Measurements from ENCODE around the gene SLAMF6. TPM values are rescaled to one million over a fixed set of nuclear protein-coding genes. Genes with fewer than 3 reads are reported as not detected.

SLAMF6 gene
- total and polyA plus RNA-seq, 11 donors = 0.09 to 3.8 (median 0.30) TPM

GRCh38 chr1:160539990-160540858 lies 17.2 kb upstream of the SLAMF6 start:
- TF ChIP-seq CTCF (IDR thresholded peaks at IDR 0.05) (no peak), POLR2A (IDR thresholded peaks at IDR 0.05) (no peak)
- intact Hi-C loops (cut with DNase I) = no loop called here
- Histone ChIP-seq H3K27me3 (no peaks in the 10 kb centered on the region), H3K9me3 (peaks cover 0 to 16% (median 3%) of the 10 kb centered on the region in 12 donors), H3K27ac (peak overlapping the region in 1 of 12 donors; percentile 83), H3K36me3 (no peaks in the 10 kb centered on the region), H3K4me1 (peaks cover 0 to 45% (median 3%) of the 10 kb centered on the region in 12 donors), H3K4me3 (no peak overlapping the region)
- ATAC-seq = peak in 3 of 4 donors; percentile 41 to 75 (median 68)
- peak in 1 of 5 donors; percentile 10 for DNase-seq
- WGBS, 4 donors = 27 to 34% (median 31%) methylated on average over 8 of the region's 8 CpGs

GRCh38 chr1:160539684-160539989 lies 16.6 kb upstream of the SLAMF6 start:
- no peaks in the 10 kb centered on the region for H3K36me3 ChIP-seq
- ATAC-seq = no peak
- 75 to 83% (median 82%) methylated on average over 6 of the region's 6 CpGs for WGBS, 4 donors
- TF ChIP-seq CTCF (IDR thresholded peaks at IDR 0.05) (no peak), POLR2A (IDR thresholded peaks at IDR 0.05) (no peak)
- peaks cover 0 to 21% (median 9%) of the 10 kb centered on the region in 12 donors for H3K9me3 ChIP-seq
- DNase-seq = no peak
- no peak overlapping the region for H3K4me3 ChIP-seq
- intact Hi-C loops (cut with DNase I) = no loop called here
- H3K27me3 ChIP-seq = no peaks in the 10 kb centered on the region
- peaks cover 0 to 39% (median 3%) of the 10 kb centered on the region in 12 donors for H3K4me1 ChIP-seq
- peak overlapping the region in 1 of 12 donors; percentile 83 for H3K27ac ChIP-seq

GRCh38 chr1:160538985-160539651 lies 16.1 kb upstream of the SLAMF6 start:
- Histone ChIP-seq H3K27me3 (no peaks in the 10 kb centered on the region), H3K27ac (peak overlapping the region in 1 of 12 donors; percentile 83), H3K4me3 (no peak overlapping the region), H3K4me1 (peaks cover 0 to 36% (median 3%) of the 10 kb centered on the region in 12 donors), H3K36me3 (no peaks in the 10 kb centered on the region), H3K9me3 (peaks cover 0 to 27% (median 12%) of the 10 kb centered on the region in 12 donors)
- intact Hi-C loops (cut with DNase I) = no loop called here
- 52 to 63% (median 60%) methylated on average over 5 of the region's 5 CpGs for WGBS, 4 donors
- no peak for ATAC-seq
- no peak for DNase-seq
- no peak for TF ChIP-seq POLR2A (IDR thresholded peaks at IDR 0.05)
- TF ChIP-seq CTCF (IDR thresholded peaks at IDR 0.05) = no peak
